ENCODE measurements around the gene FCN2.

FCN2 gene

GRCh38 chr9:134871697-134872340, 8.8 kb upstream of the FCN2 start:
- H3K4me3 ChIP-seq (ENCODE audit: control insufficient read depth, low read depth, low read length): no peak overlapping the region
- TF ChIP-seq CTCF (conservative IDR thresholded peaks at IDR 0.05; ENCODE audit: control insufficient read depth, insufficient read depth, low read depth, low read length): no peak
- DNase-seq (ENCODE audit: low read depth): no peak

GRCh38 chr9:134872482-134873231, 8.0 kb upstream of the FCN2 start:
- no peak for TF ChIP-seq CTCF (conservative IDR thresholded peaks at IDR 0.05; ENCODE audit: control insufficient read depth, insufficient read depth, low read depth, low read length)
- no peak for DNase-seq (ENCODE audit: low read depth)
- H3K4me3 ChIP-seq (ENCODE audit: control insufficient read depth, low read depth, low read length): no peak overlapping the region

- no peak for TF ChIP-seq CTCF (conservative IDR thresholded peaks at IDR 0.05; ENCODE audit: control insufficient read depth, insufficient read depth, low read depth, low read length)
- H3K4me3 ChIP-seq (ENCODE audit: control insufficient read depth, low read depth, low read length): no peak overlapping the region
- no peak for DNase-seq (ENCODE audit: low read depth)
Measured at GRCh38 chr9:134875371-134875770, 5.2 kb upstream of the FCN2 start.

- no peak for DNase-seq (ENCODE audit: low read depth)
- no peak overlapping the region for H3K4me3 ChIP-seq (ENCODE audit: control insufficient read depth, low read depth, low read length)
- TF ChIP-seq CTCF (conservative IDR thresholded peaks at IDR 0.05; ENCODE audit: control insufficient read depth, insufficient read depth, low read depth, low read length): no peak
Measured at GRCh38 chr9:134877541-134877940, 3.1 kb upstream of the FCN2 start.

- TF ChIP-seq CTCF (conservative IDR thresholded peaks at IDR 0.05; ENCODE audit: control insufficient read depth, insufficient read depth, low read depth, low read length): no peak
- no peak for DNase-seq (ENCODE audit: low read depth)
Measured at GRCh38 chr9:134879664-134880483, 736 bp upstream of the FCN2 start.

GRCh38 chr9:134881313-134881670, 682 bp downstream of the FCN2 start:
- no peak for DNase-seq (ENCODE audit: low read depth)
- H3K4me3 ChIP-seq (ENCODE audit: control insufficient read depth, low read depth, low read length): no peak overlapping the region
- no peak for TF ChIP-seq CTCF (conservative IDR thresholded peaks at IDR 0.05; ENCODE audit: control insufficient read depth, insufficient read depth, low read depth, low read length)

More at GRCh38 chr9:134879664-134880483, 736 bp upstream of the FCN2 start:
- H3K4me3 ChIP-seq (ENCODE audit: control insufficient read depth, low read depth, low read length): no peak overlapping the region

Measured in fibroblast of mammary gland (primary cell).